GM19023 (cell line): ENCODE measurements around the gene SMAP2.
"Not testable (repeated sequence)": the region's sequence is repeated elsewhere in the genome, so short reads cannot be mapped to it uniquely, and the experiment has no call there.

Experiments
- ATAC-seq: cut with Tn5 transposase; IDR thresholded peaks from one replicate; pipeline ENCODE4 v1.9.1; 2021; ENCODE audit warnings: mild to moderate bottlenecking, moderate library complexity; ENCODE audit not compliant: unreplicated experiment

Gene SMAP2

GRCh38 chr1:40371707-40372258, 1.7 kb upstream of the SMAP2 start:
- no peak for ATAC-seq

GRCh38 chr1:40372658-40373322, 737 bp upstream of the SMAP2 start:
- ATAC-seq, result no peak

- ATAC-seq, result no peak
Measured at GRCh38 chr1:40377512-40377911, 4.0 kb downstream of the SMAP2 start.

- no peak for ATAC-seq
Measured at GRCh38 chr1:40379785-40380452, 6.4 kb downstream of the SMAP2 start.

GRCh38 chr1:40380817-40381216, 7.3 kb downstream of the SMAP2 start:
- ATAC-seq, result no peak

GRCh38 chr1:40381268-40382107, 8.0 kb downstream of the SMAP2 start:
- ATAC-seq, result no peak

GRCh38 chr1:40382108-40382460, 8.6 kb downstream of the SMAP2 start:
- no peak for ATAC-seq

- ATAC-seq, result no peak
Measured at GRCh38 chr1:40382601-40383000, 9.1 kb downstream of the SMAP2 start.

GRCh38 chr1:40383095-40383487, 9.6 kb downstream of the SMAP2 start:
- no peak for ATAC-seq

- ATAC-seq, result no peak
Measured at GRCh38 chr1:40383488-40384412, 10.2 kb downstream of the SMAP2 start.

- no peak for ATAC-seq
Measured at GRCh38 chr1:40384413-40384762, 10.9 kb downstream of the SMAP2 start.

GRCh38 chr1:40384887-40385286, 11.4 kb downstream of the SMAP2 start:
- no peak for ATAC-seq

- peak; percentile 50 for ATAC-seq
Measured at GRCh38 chr1:40385437-40386358, 12.2 kb downstream of the SMAP2 start.

- ATAC-seq, result no peak
Measured at GRCh38 chr1:40386359-40386723, 12.8 kb downstream of the SMAP2 start.

GRCh38 chr1:40386796-40387195, 13.3 kb downstream of the SMAP2 start:
- ATAC-seq, result no peak

- ATAC-seq, result not testable (repeated sequence)
Measured at GRCh38 chr1:40387381-40388306, 14.1 kb downstream of the SMAP2 start.

GRCh38 chr1:40388456-40389321, 15.2 kb downstream of the SMAP2 start:
- ATAC-seq, result not testable (repeated sequence)
